HEK293 (cell line): ENCODE data around the gene SUN5.
A peak's percentile ranks its signal among the peaks of the same experiment; 100 is the strongest.

Experiments used
- CTCF ChIA-PET: fragments of 350-600 bp; formaldehyde crosslinking; extraction: SDS; loops from one replicate; lab custom pipeline; 2021; ENCODE audit warnings: antibody characterized with exemption; lab: Yijun Ruan, JAX
- POLR2A ChIA-PET: fragments of 300-600 bp; formaldehyde crosslinking; extraction: SDS; loops from one replicate; lab custom pipeline; 2020; ENCODE audit warnings: antibody characterized with exemption, inconsistent platforms; lab: Yijun Ruan, JAX
- H3K27ac ChIP-seq: fragments of 200-500 bp; sonication (Bioruptor generic); 2 replicates; pipeline ENCODE4 v1.5.1; 2014; ENCODE audit warnings: low read depth, low read length, control low read depth, inconsistent platforms; ENCODE audit errors: extremely low read depth
- H3K36me3 ChIP-seq, 2 experiments: fragments of 200-500 bp in 1 of 2; sonication (Bioruptor generic) in 1 of 2; 1 replicate in 1 of 2; 2 replicates in 1 of 2; pipeline ENCODE4 v1.5.1; 2014 to 2017; ENCODE audit warnings: inconsistent platforms in 2 of 2, low read length in 2 of 2; ENCODE audit not compliant: control insufficient read depth in 2 of 2, insufficient read depth in 1 of 2
- H3K4me1 ChIP-seq: fragments of 200-500 bp; sonication (Bioruptor generic); 2 replicates; pipeline ENCODE4 v1.5.1; 2014; ENCODE audit warnings: mild to moderate bottlenecking, low read length, inconsistent platforms; ENCODE audit not compliant: control insufficient read depth, insufficient read depth
- H3K4me3 ChIP-seq: 2 replicates; pipeline ENCODE4 v1.5.1; 2011; ENCODE audit warnings: low read depth, mild to moderate bottlenecking, control low read depth, low read length, moderate library complexity
- H3K9me3 ChIP-seq: fragments of 200-500 bp; sonication (Bioruptor generic); 2 replicates; pipeline ENCODE4 v1.5.1; 2014; ENCODE audit warnings: low read depth, low read length, inconsistent platforms; ENCODE audit not compliant: control insufficient read depth, insufficient read depth
- BCL11B ChIP-seq: fragments of 450-650 bp; formaldehyde crosslinking; IDR thresholded peaks from 2 replicates; pipeline ENCODE4 v1.5.1; 2016; ENCODE audit warnings: low read depth, missing biosample characterization, missing genetic modification characterization
- KLF1 ChIP-seq: fragments of 450-650 bp; formaldehyde crosslinking; IDR thresholded peaks from 2 replicates; pipeline ENCODE4 v1.5.1; 2016; ENCODE audit warnings: missing biosample characterization, missing genetic modification characterization
- SALL2 ChIP-seq: fragments of 450-650 bp; formaldehyde crosslinking; IDR thresholded peaks from 2 replicates; pipeline ENCODE4 v1.5.0; 2017; ENCODE audit warnings: missing biosample characterization, mild to moderate bottlenecking, missing genetic modification characterization, borderline replicate concordance
- ZBTB17 ChIP-seq: fragments of 450-650 bp; formaldehyde crosslinking; IDR thresholded peaks from 2 replicates; pipeline ENCODE4 v1.5.1; 2016; ENCODE audit warnings: missing biosample characterization, missing genetic modification characterization
- ZNF140 ChIP-seq: fragments of 450-650 bp; formaldehyde crosslinking; IDR thresholded peaks from 2 replicates; pipeline ENCODE4 v1.5.1; 2016; ENCODE audit warnings: missing biosample characterization, missing genetic modification characterization
- ZNF23 ChIP-seq: fragments of 450-650 bp; formaldehyde crosslinking; IDR thresholded peaks from 2 replicates; pipeline ENCODE4 v1.5.1; 2016; ENCODE audit warnings: missing biosample characterization, missing genetic modification characterization, borderline replicate concordance
- ZNF350 ChIP-seq: fragments of 450-650 bp; formaldehyde crosslinking; IDR thresholded peaks from 2 replicates; pipeline ENCODE4 v1.5.0; 2017; ENCODE audit warnings: missing biosample characterization, mild to moderate bottlenecking, missing genetic modification characterization
- ZNF354C ChIP-seq: fragments of 450-650 bp; formaldehyde crosslinking; IDR thresholded peaks from 2 replicates; pipeline ENCODE4 v1.5.1; 2016; ENCODE audit warnings: missing biosample characterization, missing genetic modification characterization, low read depth, borderline replicate concordance
- ZNF623 ChIP-seq: fragments of 450-650 bp; formaldehyde crosslinking; IDR thresholded peaks from 2 replicates; pipeline ENCODE4 v1.5.1; 2016; ENCODE audit warnings: missing biosample characterization, missing genetic modification characterization
- TF ChIP-seq, protein P1 (sequence below): fragments of 450-650 bp; formaldehyde crosslinking; IDR thresholded peaks from 2 replicates; pipeline ENCODE4 v1.5.1; 2016; ENCODE audit warnings: missing biosample characterization, missing genetic modification characterization, low read depth
- TF ChIP-seq, protein P2 (sequence below): fragments of 450-650 bp; formaldehyde crosslinking; IDR thresholded peaks from 2 replicates; pipeline ENCODE4 v1.5.1; 2016; ENCODE audit warnings: missing biosample characterization, missing genetic modification characterization
- TF ChIP-seq, protein P3 (sequence below): fragments of 450-650 bp; formaldehyde crosslinking; IDR thresholded peaks from 2 replicates; pipeline ENCODE4 v1.5.1; 2016; ENCODE audit warnings: missing biosample characterization, missing genetic modification characterization, borderline replicate concordance
- TF ChIP-seq, protein P4 (sequence below): fragments of 450-650 bp; formaldehyde crosslinking; IDR thresholded peaks from 2 replicates; pipeline ENCODE4 v1.5.1; 2017; ENCODE audit warnings: missing biosample characterization, missing genetic modification characterization

The SUN5 gene

DNA sequence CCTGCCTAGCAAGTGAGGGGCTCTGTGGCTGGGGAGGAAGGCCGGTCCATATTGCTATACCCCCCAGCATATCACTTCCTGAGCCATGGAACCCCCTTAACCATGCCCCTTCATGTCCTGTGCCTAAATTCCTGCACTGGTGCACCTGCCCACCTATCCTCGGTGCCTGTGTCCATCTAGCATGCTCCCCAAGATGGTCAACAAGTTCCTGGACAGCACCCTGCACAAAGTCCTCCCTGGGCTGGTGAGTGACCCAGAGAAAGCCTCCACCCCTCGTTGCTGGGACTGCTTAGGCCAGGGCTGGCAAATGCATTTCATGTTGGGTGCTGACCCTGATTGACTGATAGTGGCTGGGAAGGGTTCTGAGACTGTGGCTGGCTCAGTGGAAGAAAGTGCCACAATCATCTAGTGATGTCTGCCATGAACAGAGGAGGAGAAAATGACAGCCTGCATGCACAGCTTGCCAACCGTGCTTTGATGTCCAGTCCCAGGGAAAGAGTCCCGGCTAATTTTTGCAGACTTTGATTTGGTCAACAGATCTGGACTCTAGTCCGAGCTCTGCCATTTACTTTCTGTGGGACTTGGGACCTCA, 30.8 kb upstream of the SUN5 start:
- CTCF ChIA-PET: no interaction called here
- Histone ChIP-seq H3K9me3 (no peaks in the 10 kb centered on the region), H3K4me1 (no peaks in the 10 kb centered on the region), H3K36me3 (no peaks in the 10 kb centered on the region), H3K4me3 (no peak overlapping the region), H3K27ac (no peak overlapping the region)
- POLR2A ChIA-PET: no interaction called here
- peak; percentile 64 for TF ChIP-seq ZBTB17
- TF ChIP-seq ZNF354C: no peak
- TF ChIP-seq ZNF350: no peak
- no peak for TF ChIP-seq ZNF623 (tag by site-specific recombination)
- TF ChIP-seq, protein P1, sequence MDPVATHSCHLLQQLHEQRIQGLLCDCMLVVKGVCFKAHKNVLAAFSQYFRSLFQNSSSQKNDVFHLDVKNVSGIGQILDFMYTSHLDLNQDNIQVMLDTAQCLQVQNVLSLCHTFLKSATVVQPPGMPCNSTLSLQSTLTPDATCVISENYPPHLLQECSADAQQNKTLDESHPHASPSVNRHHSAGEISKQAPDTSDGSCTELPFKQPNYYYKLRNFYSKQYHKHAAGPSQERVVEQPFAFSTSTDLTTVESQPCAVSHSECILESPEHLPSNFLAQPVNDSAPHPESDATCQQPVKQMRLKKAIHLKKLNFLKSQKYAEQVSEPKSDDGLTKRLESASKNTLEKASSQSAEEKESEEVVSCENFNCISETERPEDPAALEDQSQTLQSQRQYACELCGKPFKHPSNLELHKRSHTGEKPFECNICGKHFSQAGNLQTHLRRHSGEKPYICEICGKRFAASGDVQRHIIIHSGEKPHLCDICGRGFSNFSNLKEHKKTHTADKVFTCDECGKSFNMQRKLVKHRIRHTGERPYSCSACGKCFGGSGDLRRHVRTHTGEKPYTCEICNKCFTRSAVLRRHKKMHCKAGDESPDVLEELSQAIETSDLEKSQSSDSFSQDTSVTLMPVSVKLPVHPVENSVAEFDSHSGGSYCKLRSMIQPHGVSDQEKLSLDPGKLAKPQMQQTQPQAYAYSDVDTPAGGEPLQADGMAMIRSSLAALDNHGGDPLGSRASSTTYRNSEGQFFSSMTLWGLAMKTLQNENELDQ (tag by site-specific recombination): no peak

DNA sequence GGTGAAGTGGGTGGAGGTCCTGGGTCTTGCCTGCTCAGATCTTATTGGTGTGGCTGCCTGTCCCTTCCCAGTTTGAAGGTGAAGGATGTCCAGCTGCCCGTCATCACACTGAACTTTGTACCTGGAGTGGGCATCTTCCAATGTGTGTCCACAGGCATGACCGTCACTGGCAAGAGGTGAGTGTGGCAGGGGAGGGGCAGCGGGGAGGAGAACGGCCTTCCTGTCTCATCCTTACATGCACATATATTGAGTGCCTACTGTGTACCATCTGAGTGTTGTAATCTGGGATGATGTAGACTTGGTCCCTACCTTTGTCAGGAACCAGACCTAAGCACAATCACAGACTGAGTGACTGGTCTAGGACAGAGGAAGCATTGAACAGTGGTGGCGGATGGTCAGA, 29.9 kb upstream of the SUN5 start:
- Histone ChIP-seq H3K36me3 (no peaks in the 10 kb centered on the region), H3K9me3 (no peaks in the 10 kb centered on the region)
- POLR2A ChIA-PET: no interaction called here
- no peak for TF ChIP-seq ZNF23
- TF ChIP-seq, protein P2, sequence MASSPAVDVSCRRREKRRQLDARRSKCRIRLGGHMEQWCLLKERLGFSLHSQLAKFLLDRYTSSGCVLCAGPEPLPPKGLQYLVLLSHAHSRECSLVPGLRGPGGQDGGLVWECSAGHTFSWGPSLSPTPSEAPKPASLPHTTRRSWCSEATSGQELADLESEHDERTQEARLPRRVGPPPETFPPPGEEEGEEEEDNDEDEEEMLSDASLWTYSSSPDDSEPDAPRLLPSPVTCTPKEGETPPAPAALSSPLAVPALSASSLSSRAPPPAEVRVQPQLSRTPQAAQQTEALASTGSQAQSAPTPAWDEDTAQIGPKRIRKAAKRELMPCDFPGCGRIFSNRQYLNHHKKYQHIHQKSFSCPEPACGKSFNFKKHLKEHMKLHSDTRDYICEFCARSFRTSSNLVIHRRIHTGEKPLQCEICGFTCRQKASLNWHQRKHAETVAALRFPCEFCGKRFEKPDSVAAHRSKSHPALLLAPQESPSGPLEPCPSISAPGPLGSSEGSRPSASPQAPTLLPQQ (tag by site-specific recombination): no peak
- no peak for TF ChIP-seq SALL2
- TF ChIP-seq, all 188 proteins: peak for 0
- Histone ChIP-seq H3K27ac (no peak overlapping the region), H3K4me1 (no peaks in the 10 kb centered on the region), H3K4me3 (no peak overlapping the region)
- CTCF ChIA-PET: no interaction called here

DNA sequence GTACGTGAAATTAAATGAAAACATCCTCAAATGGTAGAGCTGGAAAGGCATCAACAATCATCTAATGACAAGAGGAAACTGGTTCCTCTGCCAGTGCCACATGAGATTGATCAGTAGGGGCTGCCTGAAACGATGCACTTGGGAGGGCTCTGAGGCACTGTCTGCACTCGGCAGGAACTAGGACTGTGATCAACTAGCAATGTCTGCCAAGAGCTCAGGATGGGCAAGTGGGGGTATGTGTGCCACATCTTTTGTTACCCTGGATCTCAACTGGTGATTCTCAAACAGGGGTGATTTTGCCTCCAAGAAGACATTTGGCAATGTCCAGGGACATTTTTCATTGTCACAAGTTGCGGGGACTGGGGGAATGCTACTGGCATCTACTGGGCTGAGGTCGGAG, 29.1 kb upstream of the SUN5 start:
- H3K4me1 ChIP-seq: no peaks in the 10 kb centered on the region
- no peaks in the 10 kb centered on the region for H3K36me3 ChIP-seq
- H3K27ac ChIP-seq: no peak overlapping the region
- ChIA-PET CTCF (no interaction called here), POLR2A (no interaction called here)
- no peaks in the 10 kb centered on the region for H3K9me3 ChIP-seq
- no peak overlapping the region for H3K4me3 ChIP-seq
- TF ChIP-seq ZBTB17: peak; percentile 80; the same call in 1 of the 2 replicates
- TF ChIP-seq KLF1: no peak

DNA sequence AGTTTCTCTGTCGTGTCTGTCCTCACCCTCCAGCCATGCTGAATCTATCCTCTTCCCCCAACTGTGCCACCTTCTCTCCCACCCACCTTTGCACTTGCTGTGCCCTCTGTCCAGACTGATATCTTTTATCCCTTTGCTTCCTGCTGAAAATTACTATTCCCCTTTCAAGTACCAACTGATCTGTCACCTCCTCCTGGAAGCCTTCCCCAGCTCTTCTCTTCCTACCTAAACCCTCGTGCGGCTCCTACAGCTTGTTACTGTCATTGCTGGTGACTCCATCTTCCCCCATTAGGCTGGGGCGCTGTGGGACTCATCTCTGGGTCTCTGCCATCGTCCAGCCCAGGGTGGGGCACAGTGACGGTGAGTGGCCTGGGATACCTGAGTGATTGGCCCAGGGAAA, 28.3 kb upstream of the SUN5 start:
- no peak overlapping the region for H3K27ac ChIP-seq
- no peaks in the 10 kb centered on the region for H3K36me3 ChIP-seq
- CTCF ChIA-PET: no interaction called here
- H3K4me1 ChIP-seq: no peaks in the 10 kb centered on the region
- H3K4me3 ChIP-seq: no peak overlapping the region
- POLR2A ChIA-PET: no interaction called here
- no peaks in the 10 kb centered on the region for H3K9me3 ChIP-seq
- no peak for TF ChIP-seq ZNF140 (tag by site-specific recombination)
- no peak for TF ChIP-seq BCL11B
- TF ChIP-seq, protein P3, sequence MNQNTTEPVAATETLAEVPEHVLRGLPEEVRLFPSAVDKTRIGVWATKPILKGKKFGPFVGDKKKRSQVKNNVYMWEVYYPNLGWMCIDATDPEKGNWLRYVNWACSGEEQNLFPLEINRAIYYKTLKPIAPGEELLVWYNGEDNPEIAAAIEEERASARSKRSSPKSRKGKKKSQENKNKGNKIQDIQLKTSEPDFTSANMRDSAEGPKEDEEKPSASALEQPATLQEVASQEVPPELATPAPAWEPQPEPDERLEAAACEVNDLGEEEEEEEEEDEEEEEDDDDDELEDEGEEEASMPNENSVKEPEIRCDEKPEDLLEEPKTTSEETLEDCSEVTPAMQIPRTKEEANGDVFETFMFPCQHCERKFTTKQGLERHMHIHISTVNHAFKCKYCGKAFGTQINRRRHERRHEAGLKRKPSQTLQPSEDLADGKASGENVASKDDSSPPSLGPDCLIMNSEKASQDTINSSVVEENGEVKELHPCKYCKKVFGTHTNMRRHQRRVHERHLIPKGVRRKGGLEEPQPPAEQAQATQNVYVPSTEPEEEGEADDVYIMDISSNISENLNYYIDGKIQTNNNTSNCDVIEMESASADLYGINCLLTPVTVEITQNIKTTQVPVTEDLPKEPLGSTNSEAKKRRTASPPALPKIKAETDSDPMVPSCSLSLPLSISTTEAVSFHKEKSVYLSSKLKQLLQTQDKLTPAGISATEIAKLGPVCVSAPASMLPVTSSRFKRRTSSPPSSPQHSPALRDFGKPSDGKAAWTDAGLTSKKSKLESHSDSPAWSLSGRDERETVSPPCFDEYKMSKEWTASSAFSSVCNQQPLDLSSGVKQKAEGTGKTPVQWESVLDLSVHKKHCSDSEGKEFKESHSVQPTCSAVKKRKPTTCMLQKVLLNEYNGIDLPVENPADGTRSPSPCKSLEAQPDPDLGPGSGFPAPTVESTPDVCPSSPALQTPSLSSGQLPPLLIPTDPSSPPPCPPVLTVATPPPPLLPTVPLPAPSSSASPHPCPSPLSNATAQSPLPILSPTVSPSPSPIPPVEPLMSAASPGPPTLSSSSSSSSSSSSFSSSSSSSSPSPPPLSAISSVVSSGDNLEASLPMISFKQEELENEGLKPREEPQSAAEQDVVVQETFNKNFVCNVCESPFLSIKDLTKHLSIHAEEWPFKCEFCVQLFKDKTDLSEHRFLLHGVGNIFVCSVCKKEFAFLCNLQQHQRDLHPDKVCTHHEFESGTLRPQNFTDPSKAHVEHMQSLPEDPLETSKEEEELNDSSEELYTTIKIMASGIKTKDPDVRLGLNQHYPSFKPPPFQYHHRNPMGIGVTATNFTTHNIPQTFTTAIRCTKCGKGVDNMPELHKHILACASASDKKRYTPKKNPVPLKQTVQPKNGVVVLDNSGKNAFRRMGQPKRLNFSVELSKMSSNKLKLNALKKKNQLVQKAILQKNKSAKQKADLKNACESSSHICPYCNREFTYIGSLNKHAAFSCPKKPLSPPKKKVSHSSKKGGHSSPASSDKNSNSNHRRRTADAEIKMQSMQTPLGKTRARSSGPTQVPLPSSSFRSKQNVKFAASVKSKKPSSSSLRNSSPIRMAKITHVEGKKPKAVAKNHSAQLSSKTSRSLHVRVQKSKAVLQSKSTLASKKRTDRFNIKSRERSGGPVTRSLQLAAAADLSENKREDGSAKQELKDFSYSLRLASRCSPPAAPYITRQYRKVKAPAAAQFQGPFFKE: no peak
- TF ChIP-seq, protein P4, sequence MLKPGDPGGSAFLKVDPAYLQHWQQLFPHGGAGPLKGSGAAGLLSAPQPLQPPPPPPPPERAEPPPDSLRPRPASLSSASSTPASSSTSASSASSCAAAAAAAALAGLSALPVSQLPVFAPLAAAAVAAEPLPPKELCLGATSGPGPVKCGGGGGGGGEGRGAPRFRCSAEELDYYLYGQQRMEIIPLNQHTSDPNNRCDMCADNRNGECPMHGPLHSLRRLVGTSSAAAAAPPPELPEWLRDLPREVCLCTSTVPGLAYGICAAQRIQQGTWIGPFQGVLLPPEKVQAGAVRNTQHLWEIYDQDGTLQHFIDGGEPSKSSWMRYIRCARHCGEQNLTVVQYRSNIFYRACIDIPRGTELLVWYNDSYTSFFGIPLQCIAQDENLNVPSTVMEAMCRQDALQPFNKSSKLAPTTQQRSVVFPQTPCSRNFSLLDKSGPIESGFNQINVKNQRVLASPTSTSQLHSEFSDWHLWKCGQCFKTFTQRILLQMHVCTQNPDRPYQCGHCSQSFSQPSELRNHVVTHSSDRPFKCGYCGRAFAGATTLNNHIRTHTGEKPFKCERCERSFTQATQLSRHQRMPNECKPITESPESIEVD (tag by site-specific recombination): no peak
